NT2/D1 (cell line): Measurements from ENCODE around the gene SLIT3.

ENCODE experiments used
- SUZ12 ChIP-seq: IDR thresholded peaks from 2 replicates; pipeline ENCODE4 v1.6.1; 2011; ENCODE audit not compliant: insufficient read length, insufficient read depth; ENCODE audit errors: extremely low read depth
- YY1 ChIP-seq: IDR thresholded peaks from 2 replicates; pipeline ENCODE4 v1.6.1; 2011; ENCODE audit not compliant: insufficient read length, insufficient read depth
- ZNF274 ChIP-seq: IDR thresholded peaks from 2 replicates; pipeline ENCODE4 v1.6.1; 2011; ENCODE audit warnings: mild to moderate bottlenecking, low read depth, low read length

DNA sequence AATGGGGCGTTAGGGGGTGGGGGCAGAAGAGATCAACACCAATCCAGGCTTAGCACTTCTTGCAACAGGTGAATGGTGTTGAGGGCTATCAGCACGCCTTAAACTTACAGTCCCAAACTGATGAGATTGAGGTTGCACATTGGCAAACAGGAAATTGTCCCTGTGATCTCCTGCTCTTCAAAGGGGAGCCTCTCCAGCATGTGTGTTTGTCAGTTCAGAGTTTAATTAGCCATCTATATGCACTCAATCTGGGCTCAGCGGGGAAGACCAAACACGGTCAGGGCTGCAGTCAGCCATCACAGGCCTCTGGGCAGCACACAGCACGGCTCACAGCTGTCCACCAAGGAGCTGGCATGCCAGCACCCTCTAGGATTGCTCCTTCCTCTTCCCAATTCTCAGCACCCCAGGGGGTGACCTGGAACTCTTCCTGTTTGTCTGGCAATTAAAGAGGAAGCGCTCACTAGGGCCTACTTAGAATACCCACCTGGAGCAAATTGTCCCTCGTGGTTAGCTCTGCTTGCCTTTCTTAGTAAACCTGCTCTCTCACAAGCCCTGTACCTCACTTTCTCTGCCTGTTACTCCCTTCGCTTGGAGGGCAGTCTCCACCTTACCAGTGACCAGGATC is 217.4 kb downstream of the SLIT3 start:
- TF ChIP-seq SUZ12 (no peak), YY1 (no peak), ZNF274 (no peak)
